Measurements from ENCODE around the gene SLC20A1.

DNA sequence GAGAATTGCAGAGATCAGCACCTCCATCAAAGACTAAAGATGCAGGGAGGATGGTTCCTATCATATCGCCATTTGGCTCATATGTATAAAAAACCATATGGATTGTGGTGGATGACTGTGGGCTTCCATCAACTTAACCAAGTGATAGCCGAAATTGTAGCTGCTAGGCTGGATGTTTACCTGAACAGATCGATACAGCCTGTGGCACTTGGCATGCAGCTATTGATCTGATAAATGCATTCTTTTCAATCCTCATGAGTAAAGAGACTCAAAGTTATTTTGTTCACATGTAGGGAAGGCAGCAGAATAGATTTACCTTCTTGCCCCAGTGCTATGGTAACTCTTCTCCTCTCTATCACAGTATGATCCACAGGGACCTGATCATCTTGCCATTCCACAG is 42.8 kb upstream of the SLC20A1 start:
- TF ChIP-seq, protein P1, sequence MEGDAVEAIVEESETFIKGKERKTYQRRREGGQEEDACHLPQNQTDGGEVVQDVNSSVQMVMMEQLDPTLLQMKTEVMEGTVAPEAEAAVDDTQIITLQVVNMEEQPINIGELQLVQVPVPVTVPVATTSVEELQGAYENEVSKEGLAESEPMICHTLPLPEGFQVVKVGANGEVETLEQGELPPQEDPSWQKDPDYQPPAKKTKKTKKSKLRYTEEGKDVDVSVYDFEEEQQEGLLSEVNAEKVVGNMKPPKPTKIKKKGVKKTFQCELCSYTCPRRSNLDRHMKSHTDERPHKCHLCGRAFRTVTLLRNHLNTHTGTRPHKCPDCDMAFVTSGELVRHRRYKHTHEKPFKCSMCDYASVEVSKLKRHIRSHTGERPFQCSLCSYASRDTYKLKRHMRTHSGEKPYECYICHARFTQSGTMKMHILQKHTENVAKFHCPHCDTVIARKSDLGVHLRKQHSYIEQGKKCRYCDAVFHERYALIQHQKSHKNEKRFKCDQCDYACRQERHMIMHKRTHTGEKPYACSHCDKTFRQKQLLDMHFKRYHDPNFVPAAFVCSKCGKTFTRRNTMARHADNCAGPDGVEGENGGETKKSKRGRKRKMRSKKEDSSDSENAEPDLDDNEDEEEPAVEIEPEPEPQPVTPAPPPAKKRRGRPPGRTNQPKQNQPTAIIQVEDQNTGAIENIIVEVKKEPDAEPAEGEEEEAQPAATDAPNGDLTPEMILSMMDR (IDR thresholded peaks at IDR 0.05; ENCODE audit: insufficient read depth, low read length, poor library complexity, severe bottlenecking), result no peak
- no peak for TF ChIP-seq EZH2phosphoT487 (conservative IDR thresholded peaks at IDR 0.05; ENCODE audit: low read length)

All from SU-DHL-6 (cell line).